ENCODE data around the gene PTER. TPM values are rescaled to one million over a fixed set of nuclear protein-coding genes. Genes with fewer than 3 reads are reported as not detected.

Gene PTER
- total and polyA plus RNA-seq, 2 of the 13 experiments (the other 11 are each of a cell fraction or from before 2014, with no cell fraction given): 6.1 to 6.6 TPM

DNA sequence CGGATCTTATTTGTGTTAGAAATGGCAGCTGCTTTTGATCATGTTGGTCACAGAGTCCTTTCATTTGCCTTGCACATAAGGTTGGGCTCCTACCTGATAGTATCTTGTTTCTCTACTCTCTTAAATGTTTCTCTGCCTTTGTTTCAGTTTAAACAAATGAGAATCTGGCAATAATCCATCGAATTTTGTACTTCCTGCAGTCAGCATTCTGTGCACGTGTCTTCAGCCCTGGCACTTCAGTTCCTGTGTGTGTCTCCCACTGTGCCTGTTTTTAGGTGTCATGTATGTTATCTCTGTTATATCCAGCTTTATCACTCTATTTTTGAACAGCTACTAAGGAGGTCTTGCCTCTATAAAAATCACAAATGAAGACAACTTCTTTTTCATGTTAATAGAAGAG is 28.4 kb upstream of the PTER start:
- Histone ChIP-seq H3K27ac (ENCODE audit: extremely low read length, insufficient read depth, low read length) (no peak overlapping the region), H3K4me1 (ENCODE audit: insufficient read depth, low read length) (no peaks in the 10 kb centered on the region), H3K9me3 (ENCODE audit: low read length) (no peaks in the 10 kb centered on the region), H3K27me3 (ENCODE audit: control insufficient read depth in 1 of 2, insufficient read depth in 2 of 2, low read length in 2 of 2) (peaks cover 0 to 7% of the 10 kb centered on the region in 2 experiments; a peak in 1 of 5 replicates), H4K20me1 (ENCODE audit: insufficient read depth, low read length) (no peaks in the 10 kb centered on the region), H3K9ac (ENCODE audit: insufficient read depth, low read depth, low read length) (no peak overlapping the region), H3K4me2 (ENCODE audit: low read depth, low read length) (no peak overlapping the region), H3K79me2 (ENCODE audit: insufficient read depth, low read length) (no peaks in the 10 kb centered on the region), H3K36me3 (replicated peaks in 1 of 2; ENCODE audit: control insufficient read depth in 1 of 2, insufficient read depth in 2 of 2, low read length in 2 of 2) (no peaks in the 10 kb centered on the region), H3K4me3 (replicated peaks in 1 of 3; ENCODE audit: insufficient read depth in 1 of 3, low read depth in 2 of 3, low read length in 3 of 3) (no peak overlapping the region), H2AFZ (ENCODE audit: low read length) (no peak overlapping the region)
- ATAC-seq (no peak), DNase-seq (ENCODE audit: low spot score) (no peak), FAIRE-seq (no peak)
- no peak for TF ChIP-seq PHF20 (CRISPR knock-in tag; IDR thresholded peaks at IDR 0.05)
- no peak for TF ChIP-seq ZNF788 (CRISPR knock-in tag; IDR thresholded peaks at IDR 0.05; ENCODE audit: borderline replicate concordance)
- TF ChIP-seq ZNF333 (CRISPR knock-in tag; IDR thresholded peaks at IDR 0.05; ENCODE audit: borderline replicate concordance): no peak
- no peak for TF ChIP-seq HNRNPK (IDR thresholded peaks at IDR 0.05; ENCODE audit: low read depth, low read length, poor library complexity, severe bottlenecking)
- TF ChIP-seq SIX1 (CRISPR knock-in tag; IDR thresholded peaks at IDR 0.05; ENCODE audit: borderline replicate concordance): no peak
- TF ChIP-seq CEBPB (IDR thresholded peaks at IDR 0.05; ENCODE audit: borderline replicate concordance, low read depth, low read length): no peak
- no peak for TF ChIP-seq FOXC1 (CRISPR knock-in tag; IDR thresholded peaks at IDR 0.05; ENCODE audit: borderline replicate concordance)
- no peak for TF ChIP-seq ZNF615 (CRISPR knock-in tag; IDR thresholded peaks at IDR 0.05; ENCODE audit: borderline replicate concordance)
- TF ChIP-seq NFE2 (CRISPR knock-in tag; IDR thresholded peaks at IDR 0.05): no peak
- no peak for TF ChIP-seq CBFB (CRISPR knock-in tag; IDR thresholded peaks at IDR 0.05)
- CTCF ChIA-PET (ENCODE audit: low intra/inter-chr PET ratio, low total read pairs): no interaction called here
- intact Hi-C loops (cut with micrococcal nuclease; ENCODE audit: unreplicated experiment): no loop called here
- POLR2A ChIA-PET: no interaction called here
- in situ Hi-C loops (cut with HindIII; ENCODE audit: extremely low pct_ligation_motif_present, low pct_unique_long_range_greater_than_20kb): no loop called here
- 3% methylated on average over 3 of the region's 3 CpGs for WGBS (ENCODE audit: low lambda C conversion rate)
- BruUV-seq (replicated peaks): no TSS peak

DNA sequence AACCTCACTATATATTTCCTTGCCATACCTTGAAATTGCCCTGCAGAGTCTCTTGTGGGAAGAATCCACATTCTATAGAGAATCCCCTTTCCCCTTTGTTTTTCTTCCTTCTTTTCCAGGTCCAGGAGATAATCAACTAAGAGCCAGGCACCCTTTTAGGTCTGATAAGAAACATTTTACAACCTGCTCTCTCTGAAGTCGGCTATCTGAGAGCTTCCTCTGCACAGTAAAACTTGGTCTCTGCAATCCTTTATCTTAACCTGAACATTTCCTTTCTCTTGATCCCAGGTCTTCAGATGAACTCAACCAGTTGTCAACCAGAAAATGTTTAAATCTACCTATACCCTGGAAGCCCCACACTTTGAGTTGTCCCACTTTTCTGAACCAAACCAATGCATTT is 19.5 kb upstream of the PTER start:
- H3K27ac ChIP-seq (ENCODE audit: extremely low read length, insufficient read depth, low read length): no peak overlapping the region
- intact Hi-C loops (cut with micrococcal nuclease; ENCODE audit: unreplicated experiment): no loop called here
- ATAC-seq (no peak), DNase-seq (ENCODE audit: low spot score) (no peak), FAIRE-seq (no peak)
- no peaks in the 10 kb centered on the region for H4K20me1 ChIP-seq (ENCODE audit: insufficient read depth, low read length)
- ChIA-PET POLR2A (no interaction called here), CTCF (ENCODE audit: low intra/inter-chr PET ratio, low total read pairs) (no interaction called here)
- H3K9ac ChIP-seq (ENCODE audit: insufficient read depth, low read depth, low read length): no peak overlapping the region
- H3K36me3 ChIP-seq (replicated peaks in 1 of 2; ENCODE audit: control insufficient read depth in 1 of 2, insufficient read depth in 2 of 2, low read length in 2 of 2): no peaks in the 10 kb centered on the region
- H3K4me2 ChIP-seq (ENCODE audit: low read depth, low read length): no peak overlapping the region
- in situ Hi-C loops (cut with HindIII; ENCODE audit: extremely low pct_ligation_motif_present, low pct_unique_long_range_greater_than_20kb): no loop called here
- BruUV-seq (replicated peaks): no TSS peak
- no peaks in the 10 kb centered on the region for H3K79me2 ChIP-seq (ENCODE audit: insufficient read depth, low read length)
- H3K9me3 ChIP-seq (ENCODE audit: low read length): no peaks in the 10 kb centered on the region
- no peak overlapping the region for H3K4me3 ChIP-seq (replicated peaks in 1 of 3; ENCODE audit: insufficient read depth in 1 of 3, low read depth in 2 of 3, low read length in 3 of 3)
- no peak overlapping the region for H2AFZ ChIP-seq (ENCODE audit: low read length)
- no peaks in the 10 kb centered on the region for H3K27me3 ChIP-seq (ENCODE audit: control insufficient read depth in 1 of 2, insufficient read depth in 2 of 2, low read length in 2 of 2)
- no peaks in the 10 kb centered on the region for H3K4me1 ChIP-seq (ENCODE audit: insufficient read depth, low read length)
- WGBS (ENCODE audit: low lambda C conversion rate): 14% methylated on average over 1 of the region's 1 CpG
- TF ChIP-seq ZNF101 (CRISPR knock-in tag; IDR thresholded peaks at IDR 0.05; ENCODE audit: borderline replicate concordance, low read depth) (no peak), NFE2L1 (CRISPR knock-in tag; IDR thresholded peaks at IDR 0.05; ENCODE audit: borderline replicate concordance) (no peak), ZNF614 (CRISPR knock-in tag; IDR thresholded peaks at IDR 0.05; ENCODE audit: borderline replicate concordance) (no peak)
- TF ChIP-seq, protein P1, sequence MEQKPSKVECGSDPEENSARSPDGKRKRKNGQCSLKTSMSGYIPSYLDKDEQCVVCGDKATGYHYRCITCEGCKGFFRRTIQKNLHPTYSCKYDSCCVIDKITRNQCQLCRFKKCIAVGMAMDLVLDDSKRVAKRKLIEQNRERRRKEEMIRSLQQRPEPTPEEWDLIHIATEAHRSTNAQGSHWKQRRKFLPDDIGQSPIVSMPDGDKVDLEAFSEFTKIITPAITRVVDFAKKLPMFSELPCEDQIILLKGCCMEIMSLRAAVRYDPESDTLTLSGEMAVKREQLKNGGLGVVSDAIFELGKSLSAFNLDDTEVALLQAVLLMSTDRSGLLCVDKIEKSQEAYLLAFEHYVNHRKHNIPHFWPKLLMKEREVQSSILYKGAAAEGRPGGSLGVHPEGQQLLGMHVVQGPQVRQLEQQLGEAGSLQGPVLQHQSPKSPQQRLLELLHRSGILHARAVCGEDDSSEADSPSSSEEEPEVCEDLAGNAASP (CRISPR knock-in tag; IDR thresholded peaks at IDR 0.05; ENCODE audit: borderline replicate concordance): no peak
- TF ChIP-seq, protein P2, sequence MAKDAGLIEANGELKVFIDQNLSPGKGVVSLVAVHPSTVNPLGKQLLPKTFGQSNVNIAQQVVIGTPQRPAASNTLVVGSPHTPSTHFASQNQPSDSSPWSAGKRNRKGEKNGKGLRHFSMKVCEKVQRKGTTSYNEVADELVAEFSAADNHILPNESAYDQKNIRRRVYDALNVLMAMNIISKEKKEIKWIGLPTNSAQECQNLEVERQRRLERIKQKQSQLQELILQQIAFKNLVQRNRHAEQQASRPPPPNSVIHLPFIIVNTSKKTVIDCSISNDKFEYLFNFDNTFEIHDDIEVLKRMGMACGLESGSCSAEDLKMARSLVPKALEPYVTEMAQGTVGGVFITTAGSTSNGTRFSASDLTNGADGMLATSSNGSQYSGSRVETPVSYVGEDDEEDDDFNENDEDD (CRISPR knock-in tag; IDR thresholded peaks at IDR 0.05; ENCODE audit: borderline replicate concordance): no peak
- TF ChIP-seq, protein P3, sequence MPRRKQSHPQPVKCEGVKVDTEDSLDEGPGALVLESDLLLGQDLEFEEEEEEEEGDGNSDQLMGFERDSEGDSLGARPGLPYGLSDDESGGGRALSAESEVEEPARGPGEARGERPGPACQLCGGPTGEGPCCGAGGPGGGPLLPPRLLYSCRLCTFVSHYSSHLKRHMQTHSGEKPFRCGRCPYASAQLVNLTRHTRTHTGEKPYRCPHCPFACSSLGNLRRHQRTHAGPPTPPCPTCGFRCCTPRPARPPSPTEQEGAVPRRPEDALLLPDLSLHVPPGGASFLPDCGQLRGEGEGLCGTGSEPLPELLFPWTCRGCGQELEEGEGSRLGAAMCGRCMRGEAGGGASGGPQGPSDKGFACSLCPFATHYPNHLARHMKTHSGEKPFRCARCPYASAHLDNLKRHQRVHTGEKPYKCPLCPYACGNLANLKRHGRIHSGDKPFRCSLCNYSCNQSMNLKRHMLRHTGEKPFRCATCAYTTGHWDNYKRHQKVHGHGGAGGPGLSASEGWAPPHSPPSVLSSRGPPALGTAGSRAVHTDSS (CRISPR knock-in tag; conservative IDR thresholded peaks at IDR 0.05): no peak
